Mesendoderm (in vitro differentiated cells): Measurements from ENCODE around the gene IMP4. TPM values are rescaled to one million over a fixed set of nuclear protein-coding genes. Genes with fewer than 3 reads are reported as not detected.

ENCODE experiments used
- DNase-seq: peaks from one replicate; pipeline ENCODE4 v3.0.0; 2013
- H2AK5ac ChIP-seq: 2 replicates; pipeline ENCODE4 v1.6.1; 2013; ENCODE audit warnings: low read length, inconsistent platforms
- H2BK120ac ChIP-seq: 2 replicates; pipeline ENCODE4 v1.6.1; 2013; ENCODE audit warnings: low read depth, mild to moderate bottlenecking, low read length, moderate library complexity, mixed read lengths
- H2BK15ac ChIP-seq: replicated peaks from 2 replicates; pipeline ENCODE4 v1.6.1; 2013; ENCODE audit warnings: low read depth, mild to moderate bottlenecking, moderate library complexity
- H2BK5ac ChIP-seq: 2 replicates; pipeline ENCODE4 v1.6.1; 2013; ENCODE audit warnings: low read length, inconsistent platforms
- H3K18ac ChIP-seq: 2 replicates; pipeline ENCODE4 v1.6.1; 2013; ENCODE audit warnings: mild to moderate bottlenecking, low read length, mixed read lengths
- H3K23ac ChIP-seq: one replicate; pipeline ENCODE4 v1.6.1; 2013; ENCODE audit warnings: low read length
- H3K27ac ChIP-seq: 2 replicates; pipeline ENCODE4 v1.5.1; 2013; ENCODE audit warnings: low read depth, mild to moderate bottlenecking, inconsistent platforms, low read length, moderate library complexity
- H3K27me3 ChIP-seq: 2 replicates; pipeline ENCODE4 v1.6.1; 2013; ENCODE audit warnings: low read length, control low read depth, mild to moderate bottlenecking, inconsistent platforms; ENCODE audit not compliant: insufficient read depth, poor library complexity
- H3K36me3 ChIP-seq: 2 replicates; pipeline ENCODE4 v1.6.1; 2013; ENCODE audit warnings: low read length, inconsistent platforms; ENCODE audit not compliant: control insufficient read depth, insufficient read depth
- H3K4ac ChIP-seq: one replicate; pipeline ENCODE4 v1.6.1; 2013; ENCODE audit warnings: low read depth, mild to moderate bottlenecking, low read length, moderate library complexity
- H3K4me1 ChIP-seq: 2 replicates; pipeline ENCODE4 v1.6.1; 2013; ENCODE audit warnings: low read depth, low read length, inconsistent platforms; ENCODE audit not compliant: control insufficient read depth
- H3K4me2 ChIP-seq: 2 replicates; pipeline ENCODE4 v1.6.1; 2013; ENCODE audit warnings: low read length
- H3K4me3 ChIP-seq: 2 replicates; pipeline ENCODE4 v1.5.1; 2013; ENCODE audit warnings: mild to moderate bottlenecking, low read length
- H3K56ac ChIP-seq: one replicate; pipeline ENCODE4 v1.6.1; 2013; ENCODE audit warnings: low read length
- H3K79me1 ChIP-seq: 2 replicates; pipeline ENCODE4 v1.6.1; 2013; ENCODE audit warnings: low read length, inconsistent platforms
- H3K79me2 ChIP-seq: 2 replicates; pipeline ENCODE4 v1.6.1; 2013; ENCODE audit warnings: mild to moderate bottlenecking, low read length; ENCODE audit not compliant: control insufficient read depth, insufficient read depth
- H3K9ac ChIP-seq: 2 replicates; pipeline ENCODE4 v1.6.1; 2013; ENCODE audit warnings: low read length, inconsistent platforms
- H4K5ac ChIP-seq: one replicate; pipeline ENCODE4 v1.6.1; 2013; ENCODE audit warnings: low read length
- H4K8ac ChIP-seq: one replicate; pipeline ENCODE4 v1.6.1; 2013; ENCODE audit warnings: low read depth, mild to moderate bottlenecking, control low read depth, low read length, moderate library complexity
- WGBS: extraction: QIAGEN DNeasy Blood & Tissue Kit; methylation state at CpG from one replicate; pipeline ENCODE4 v1.1.7; 2013; ENCODE audit warnings: low lambda C conversion rate, missing lambda C conversion rate; ENCODE audit not compliant: insufficient coverage; ENCODE audit errors: extremely low coverage; 5-methylcytosine and 5-hydroxymethylcytosine counted together
- polyA plus RNA-seq, 2 experiments: library from polyadenylated mRNA; stranded (reverse); fragments of 200-250 nt; gene quantifications; one replicate each; pipeline ENCODE4 v1.2.3, GENCODE V29; 2013

IMP4 gene, protein sequence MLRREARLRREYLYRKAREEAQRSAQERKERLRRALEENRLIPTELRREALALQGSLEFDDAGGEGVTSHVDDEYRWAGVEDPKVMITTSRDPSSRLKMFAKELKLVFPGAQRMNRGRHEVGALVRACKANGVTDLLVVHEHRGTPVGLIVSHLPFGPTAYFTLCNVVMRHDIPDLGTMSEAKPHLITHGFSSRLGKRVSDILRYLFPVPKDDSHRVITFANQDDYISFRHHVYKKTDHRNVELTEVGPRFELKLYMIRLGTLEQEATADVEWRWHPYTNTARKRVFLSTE
- 106 TPM for polyA plus RNA-seq (2013, experiment 1 of 2)
- 114 TPM for polyA plus RNA-seq (2013, experiment 2 of 2)

DNA sequence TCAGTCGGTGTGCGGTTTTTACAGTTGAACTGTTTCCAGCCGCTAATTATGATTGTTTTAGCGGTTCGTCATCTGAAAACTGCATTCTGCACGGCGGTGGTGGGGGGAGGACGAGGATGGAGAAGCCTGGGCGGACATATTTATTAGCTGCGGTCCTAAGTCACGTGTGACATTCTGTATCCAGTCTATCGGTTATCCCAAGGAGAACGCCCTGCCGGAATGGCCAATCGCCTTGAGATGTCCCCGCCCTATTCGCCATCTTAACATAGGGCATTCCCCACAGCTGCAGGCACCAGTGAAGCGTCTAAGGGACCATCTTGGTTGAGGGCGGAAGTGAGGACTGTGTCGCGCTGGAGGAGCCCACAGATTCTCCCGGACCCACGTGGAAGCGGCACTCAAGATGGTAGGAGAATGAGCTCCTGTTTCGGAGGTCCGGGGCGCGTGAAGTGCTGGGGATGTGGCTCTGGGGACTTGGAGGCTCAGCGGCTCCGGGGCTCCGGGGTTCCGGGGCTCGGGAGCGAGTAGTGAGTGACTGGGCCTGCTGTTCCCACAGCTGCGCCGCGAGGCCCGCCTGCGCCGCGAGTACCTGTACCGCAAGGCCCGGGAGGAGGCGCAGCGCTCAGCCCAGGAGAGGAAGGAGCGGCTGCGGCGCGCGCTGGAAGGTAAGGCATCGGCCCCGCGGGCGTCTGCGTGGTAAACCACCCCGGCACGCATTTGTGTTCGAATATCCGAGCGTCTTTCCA lies at the start of gene IMP4:
TSS of gene IMP4 (plus strand) at position 365 of the 743 bp plus-strand sequence. CDS start at position 401, 36 bp downstream.
- H3K4me2 ChIP-seq, result peak within 1 kb of the TSS; percentile 84
- no peak within 1 kb of the TSS for H3K23ac ChIP-seq
- WGBS, result no CpG with 5 or more reads among the region's 60 CpGs
- H3K36me3 ChIP-seq, result peaks cover 8% of the 10 kb centered on the region
- H3K18ac ChIP-seq, result peak within 1 kb of the TSS; percentile 62
- H3K79me2 ChIP-seq, result peaks cover 13% of the 10 kb centered on the region
- H2BK120ac ChIP-seq, result no peak within 1 kb of the TSS
- DNase-seq, result peak; percentile 100
- H3K79me1 ChIP-seq, result peaks cover 10% of the 10 kb centered on the region
- no peak within 1 kb of the TSS for H2BK5ac ChIP-seq
- H3K9ac ChIP-seq, result peak within 1 kb of the TSS; percentile 90
- H2BK15ac ChIP-seq, result no peak within 1 kb of the TSS
- H4K5ac ChIP-seq, result no peak within 1 kb of the TSS
- peak within 1 kb of the TSS; percentile 97 for H3K4me3 ChIP-seq
- H4K8ac ChIP-seq, result no peak within 1 kb of the TSS
- H3K27me3 ChIP-seq, result no peaks in the 10 kb centered on the region
- peak within 1 kb of the TSS; percentile 34 for H3K27ac ChIP-seq
- H3K4me1 ChIP-seq, result no peaks in the 10 kb centered on the region
- H2AK5ac ChIP-seq, result no peak within 1 kb of the TSS
- peak within 1 kb of the TSS; percentile 90 for H3K56ac ChIP-seq
- H3K4ac ChIP-seq, result peak within 1 kb of the TSS; percentile 10

DNA sequence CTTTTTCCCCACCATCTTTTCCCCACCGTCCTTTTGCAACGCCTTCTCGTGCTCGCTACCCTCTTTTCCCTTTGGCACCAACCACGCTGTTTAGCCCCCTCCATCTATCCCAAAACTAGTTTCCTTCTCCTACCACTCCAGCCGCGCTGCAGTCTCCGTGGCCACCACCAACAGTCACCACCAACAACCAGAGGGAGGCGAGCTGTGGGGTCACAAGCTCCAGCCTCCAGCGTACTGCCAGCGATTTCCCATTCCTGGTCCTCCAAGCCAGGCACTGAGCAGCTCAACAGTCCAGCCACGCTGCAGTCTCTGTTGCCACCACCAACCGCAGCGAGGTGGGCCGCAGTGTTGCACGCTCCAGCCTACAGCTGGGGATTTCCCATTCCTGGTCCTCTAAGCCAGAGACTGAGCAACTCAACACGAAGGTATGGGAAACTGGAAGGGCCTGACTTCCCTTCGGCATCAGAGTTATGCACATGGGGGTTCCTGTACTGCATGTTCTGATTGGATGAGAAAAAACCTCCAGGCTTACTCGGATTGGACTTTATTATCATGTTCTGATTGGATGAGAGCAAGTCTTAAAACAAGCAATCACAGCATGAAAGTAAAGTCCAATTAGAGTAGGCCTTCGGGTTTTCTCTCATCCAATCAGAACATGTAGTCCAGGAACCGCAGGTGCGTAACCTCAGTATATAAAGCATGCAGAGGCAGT lies 42.3 kb upstream of the IMP4 start:
- Histone ChIP-seq H4K5ac (no peak overlapping the region), H2BK120ac (no peak overlapping the region), H3K9ac (no peak overlapping the region), H3K4me1 (no peaks in the 10 kb centered on the region), H3K27me3 (no peaks in the 10 kb centered on the region), H2BK15ac (no peak overlapping the region), H3K79me2 (no peaks in the 10 kb centered on the region), H3K4ac (no peak overlapping the region), H3K79me1 (no peaks in the 10 kb centered on the region), H3K4me2 (no peak overlapping the region), H4K8ac (no peak overlapping the region), H3K56ac (no peak overlapping the region), H2AK5ac (no peak overlapping the region), H2BK5ac (no peak overlapping the region), H3K18ac (no peak overlapping the region), H3K4me3 (no peak overlapping the region), H3K36me3 (no peaks in the 10 kb centered on the region), H3K27ac (no peak overlapping the region), H3K23ac (no peak overlapping the region)
- peak; percentile 27 for DNase-seq
- WGBS, result 100% methylated on average over 1 of the region's 22 CpGs

DNA sequence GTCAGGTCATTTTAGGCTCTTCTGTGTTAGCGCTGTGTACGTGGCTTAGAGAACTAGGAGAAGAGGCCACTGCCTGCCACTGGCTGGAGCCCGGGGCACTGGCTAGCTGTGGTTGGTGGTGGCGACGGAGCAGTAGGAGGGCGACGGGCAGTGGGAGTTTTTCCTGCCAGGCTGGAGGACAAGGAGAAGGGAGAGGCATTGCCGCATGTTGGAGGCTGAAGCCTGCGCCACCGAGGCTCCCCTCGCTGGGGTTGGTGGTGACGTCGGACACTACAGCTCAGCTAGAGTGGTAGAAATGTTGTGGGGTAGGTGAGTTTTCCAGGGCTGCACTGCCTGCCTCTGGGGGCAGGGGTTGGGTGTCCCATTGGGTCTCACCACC lies 41.7 kb upstream of the IMP4 start:
- WGBS, result no CpG with 5 or more reads among the region's 13 CpGs
- H3K18ac ChIP-seq, result no peak overlapping the region
- H3K23ac ChIP-seq, result no peak overlapping the region
- no peak overlapping the region for H2BK5ac ChIP-seq
- H3K4me3 ChIP-seq, result no peak overlapping the region
- H3K79me2 ChIP-seq, result no peaks in the 10 kb centered on the region
- DNase-seq, result no peak
- no peak overlapping the region for H2BK120ac ChIP-seq
- H3K4me1 ChIP-seq, result no peaks in the 10 kb centered on the region
- H3K56ac ChIP-seq, result no peak overlapping the region
- H4K8ac ChIP-seq, result no peak overlapping the region
- H3K9ac ChIP-seq, result no peak overlapping the region
- H2BK15ac ChIP-seq, result no peak overlapping the region
- no peak overlapping the region for H3K27ac ChIP-seq
- H2AK5ac ChIP-seq, result no peak overlapping the region
- no peaks in the 10 kb centered on the region for H3K36me3 ChIP-seq
- H3K4me2 ChIP-seq, result no peak overlapping the region
- no peak overlapping the region for H3K4ac ChIP-seq
- H4K5ac ChIP-seq, result no peak overlapping the region
- no peaks in the 10 kb centered on the region for H3K79me1 ChIP-seq
- H3K27me3 ChIP-seq, result no peaks in the 10 kb centered on the region

GRCh38 chr2:130302164-130302886 lies 40.4 kb upstream of the IMP4 start:
- no peaks in the 10 kb centered on the region for H3K79me2 ChIP-seq
- no peak overlapping the region for H3K4ac ChIP-seq
- H2BK5ac ChIP-seq, result no peak overlapping the region
- no peak overlapping the region for H2BK120ac ChIP-seq
- H2AK5ac ChIP-seq, result no peak overlapping the region
- no peak overlapping the region for H3K27ac ChIP-seq
- H3K27me3 ChIP-seq, result no peaks in the 10 kb centered on the region
- DNase-seq, result no peak
- no peak overlapping the region for H3K56ac ChIP-seq
- H3K4me3 ChIP-seq, result no peak overlapping the region
- no peak overlapping the region for H2BK15ac ChIP-seq
- H3K79me1 ChIP-seq, result no peaks in the 10 kb centered on the region
- no peak overlapping the region for H4K5ac ChIP-seq
- H3K4me1 ChIP-seq, result no peaks in the 10 kb centered on the region
- H3K9ac ChIP-seq, result no peak overlapping the region
- H3K18ac ChIP-seq, result no peak overlapping the region
- H3K36me3 ChIP-seq, result no peaks in the 10 kb centered on the region
- no peak overlapping the region for H3K23ac ChIP-seq
- no peak overlapping the region for H3K4me2 ChIP-seq
- no CpG with 5 or more reads among the region's 12 CpGs for WGBS
- no peak overlapping the region for H4K8ac ChIP-seq

GRCh38 chr2:130303169-130303568 lies 39.5 kb upstream of the IMP4 start:
- H4K5ac ChIP-seq, result no peak overlapping the region
- H2BK5ac ChIP-seq, result no peak overlapping the region
- H3K4me2 ChIP-seq, result no peak overlapping the region
- no peak overlapping the region for H3K18ac ChIP-seq
- no peak overlapping the region for H3K56ac ChIP-seq
- H2BK15ac ChIP-seq, result no peak overlapping the region
- no peak overlapping the region for H3K4ac ChIP-seq
- no peaks in the 10 kb centered on the region for H3K27me3 ChIP-seq
- H2AK5ac ChIP-seq, result no peak overlapping the region
- no peak overlapping the region for H3K27ac ChIP-seq
- H3K79me1 ChIP-seq, result no peaks in the 10 kb centered on the region
- H4K8ac ChIP-seq, result no peak overlapping the region
- H3K9ac ChIP-seq, result no peak overlapping the region
- no peak overlapping the region for H3K4me3 ChIP-seq
- no peak for DNase-seq
- no peaks in the 10 kb centered on the region for H3K4me1 ChIP-seq
- no peaks in the 10 kb centered on the region for H3K36me3 ChIP-seq
- H2BK120ac ChIP-seq, result no peak overlapping the region
- H3K23ac ChIP-seq, result no peak overlapping the region
- H3K79me2 ChIP-seq, result no peaks in the 10 kb centered on the region
